ENCODE results near the gene ARNT2.

- TF ChIP-seq CTCF (conservative IDR thresholded peaks at IDR 0.05; ENCODE audit: low read depth in 2 of 2) = no peak
- TF ChIP-seq CREB1 (CRISPR knock-in tag; IDR thresholded peaks at IDR 0.05; ENCODE audit: low read depth) = no peak
- TF ChIP-seq POLR2AphosphoS5 (IDR thresholded peaks at IDR 0.05; ENCODE audit: low read depth) = no peak
- no peak for TF ChIP-seq EZH2 (IDR thresholded peaks at IDR 0.05; ENCODE audit: low read depth, unreplicated experiment)
Measured at GRCh38 chr15:80579611-80580010, 175.4 kb downstream of the ARNT2 start.
